H7 (cell line): ENCODE data around the gene AHCYL2. TPM values are rescaled to one million over a fixed set of nuclear protein-coding genes. Genes with fewer than 3 reads are reported as not detected.
"Not testable (repeated sequence)": the region's sequence is repeated elsewhere in the genome, so short reads cannot be mapped to it uniquely, and the experiment has no call there.

Experiments
- DNase-seq: peaks from one replicate; pipeline ENCODE4 v3.0.0; 2012
- H3K27me3 ChIP-seq: 2 replicates; pipeline ENCODE4 v1.6.0; 2011; ENCODE audit warnings: mild to moderate bottlenecking, low read length; ENCODE audit not compliant: control insufficient read depth, insufficient read depth
- H3K36me3 ChIP-seq: replicated peaks from 2 replicates; pipeline ENCODE4 v1.5.1; 2011; ENCODE audit warnings: low read length; ENCODE audit not compliant: control insufficient read depth, insufficient read depth
- H3K4me3 ChIP-seq: 2 replicates; pipeline ENCODE4 v1.5.1; 2011; ENCODE audit warnings: low read depth, mild to moderate bottlenecking, control low read depth, low read length, moderate library complexity; ENCODE audit not compliant: insufficient read depth
- total RNA-seq: library from RNA; depleted of rRNA; stranded (reverse); fragments of >200 nt; shearing (Covaris generic); gene quantifications from 2 replicates; pipeline ENCODE4 v1.2.3, GENCODE V29; 2014

Gene AHCYL2
- total RNA-seq, 1 experiment from 2014 or later = 14.2 TPM

DNA sequence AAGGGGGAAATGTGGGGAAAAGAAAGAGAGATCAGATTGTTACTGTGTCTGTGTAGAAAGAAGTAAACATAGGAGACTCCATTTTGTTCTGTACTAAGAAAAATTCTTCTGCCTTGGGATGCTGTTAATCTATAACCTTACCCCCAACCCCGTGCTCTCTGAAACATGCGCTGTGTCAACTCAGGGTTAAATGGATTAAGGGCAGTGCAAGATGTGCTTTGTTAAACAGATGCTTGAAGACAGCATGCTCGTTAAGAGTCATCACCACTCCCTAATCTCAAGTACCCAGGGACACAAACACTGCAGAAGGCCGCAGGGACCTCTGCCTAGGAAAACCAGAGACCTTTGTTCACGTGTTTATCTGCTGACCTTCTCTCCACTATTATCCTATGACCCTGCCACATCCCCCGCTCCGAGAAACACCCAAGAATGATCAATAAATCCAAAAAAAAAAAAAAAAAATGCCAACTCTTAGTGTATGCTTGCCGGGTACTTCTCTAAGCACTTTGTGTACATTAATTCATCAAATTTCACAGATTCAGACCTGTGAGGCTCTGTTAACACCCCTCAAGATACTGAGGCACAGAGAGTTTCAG lies 7.9 kb upstream of the AHCYL2 start:
- H3K36me3 ChIP-seq, DNase-seq: not testable (repeated sequence)

DNA sequence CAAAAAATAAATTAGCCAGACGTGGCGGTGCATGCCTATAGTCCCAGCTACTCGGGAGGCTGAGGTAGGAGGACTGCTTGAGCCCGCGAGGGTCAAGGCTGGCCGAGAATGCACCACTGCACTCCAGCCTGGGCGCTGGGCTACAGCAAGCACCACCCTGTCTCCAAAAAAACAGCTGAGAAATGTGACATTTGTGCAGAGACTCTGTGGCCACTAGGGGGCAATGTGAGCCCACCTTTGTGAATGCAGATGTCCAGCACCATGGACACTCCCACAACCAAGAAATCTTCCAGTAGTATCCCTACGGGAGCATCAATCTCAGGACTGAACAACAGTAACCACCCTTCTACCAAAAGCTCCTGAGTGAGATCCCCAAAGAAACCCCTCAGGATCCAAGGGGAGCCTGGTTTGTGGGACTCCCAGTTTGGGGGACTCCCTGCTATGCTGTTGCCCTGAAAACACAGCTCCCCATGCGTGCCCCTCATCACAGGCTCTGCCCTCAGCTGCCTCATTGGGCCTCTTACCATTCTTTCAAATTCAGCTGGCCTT lies 6.2 kb upstream of the AHCYL2 start:
- peak; percentile 89 for DNase-seq
- no peaks in the 10 kb centered on the region for H3K27me3 ChIP-seq
- H3K36me3 ChIP-seq = no peaks in the 10 kb centered on the region
- no peak overlapping the region for H3K4me3 ChIP-seq

More for the DNA sequence above, 7.9 kb upstream of the AHCYL2 start:
- H3K4me3 ChIP-seq, H3K27me3 ChIP-seq: not testable (repeated sequence)

DNA sequence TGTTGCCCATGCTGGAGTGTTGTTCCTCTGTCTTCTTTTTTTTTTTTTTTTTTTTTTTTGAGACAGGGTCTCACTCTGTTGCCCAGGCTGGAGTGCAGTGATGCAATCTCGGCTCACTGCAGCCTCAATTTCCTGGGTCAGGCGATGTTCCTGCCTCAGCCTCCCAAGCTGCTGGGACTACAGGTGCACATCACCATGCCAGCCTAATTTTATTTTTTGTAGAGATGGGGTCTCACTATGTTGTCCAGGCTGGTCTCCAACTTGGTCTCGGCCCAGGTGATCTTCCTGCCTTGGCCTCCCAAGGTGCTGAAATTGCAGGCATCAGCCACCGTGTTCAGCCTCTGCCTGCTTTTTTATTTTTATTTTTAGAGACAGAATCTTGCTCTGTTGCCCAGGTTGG lies 5.7 kb upstream of the AHCYL2 start:
- not testable (repeated sequence) for H3K36me3 ChIP-seq, H3K27me3 ChIP-seq, H3K4me3 ChIP-seq, DNase-seq

DNA sequence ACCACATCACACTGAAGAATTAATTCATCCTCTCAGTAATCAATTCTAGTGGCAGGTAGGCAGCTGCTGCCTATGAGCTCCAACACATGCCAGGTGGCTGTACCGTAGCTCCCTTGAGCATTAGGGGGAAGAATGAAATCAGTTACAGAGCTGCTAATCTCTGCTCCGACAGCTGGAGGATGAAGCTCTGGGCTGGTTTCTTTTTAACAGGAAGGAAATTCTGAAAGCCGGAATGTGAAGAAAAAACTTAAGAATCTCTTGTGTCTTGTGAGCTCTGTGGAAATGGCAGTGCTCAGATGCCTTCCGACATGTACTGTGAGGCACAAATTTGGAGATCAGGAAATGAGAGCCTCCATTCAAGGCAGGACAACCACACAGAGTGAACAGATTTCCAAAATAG lies 2.8 kb upstream of the AHCYL2 start:
- Histone ChIP-seq H3K4me3 (no peak overlapping the region), H3K27me3 (no peaks in the 10 kb centered on the region), H3K36me3 (no peaks in the 10 kb centered on the region)
- no peak for DNase-seq

DNA sequence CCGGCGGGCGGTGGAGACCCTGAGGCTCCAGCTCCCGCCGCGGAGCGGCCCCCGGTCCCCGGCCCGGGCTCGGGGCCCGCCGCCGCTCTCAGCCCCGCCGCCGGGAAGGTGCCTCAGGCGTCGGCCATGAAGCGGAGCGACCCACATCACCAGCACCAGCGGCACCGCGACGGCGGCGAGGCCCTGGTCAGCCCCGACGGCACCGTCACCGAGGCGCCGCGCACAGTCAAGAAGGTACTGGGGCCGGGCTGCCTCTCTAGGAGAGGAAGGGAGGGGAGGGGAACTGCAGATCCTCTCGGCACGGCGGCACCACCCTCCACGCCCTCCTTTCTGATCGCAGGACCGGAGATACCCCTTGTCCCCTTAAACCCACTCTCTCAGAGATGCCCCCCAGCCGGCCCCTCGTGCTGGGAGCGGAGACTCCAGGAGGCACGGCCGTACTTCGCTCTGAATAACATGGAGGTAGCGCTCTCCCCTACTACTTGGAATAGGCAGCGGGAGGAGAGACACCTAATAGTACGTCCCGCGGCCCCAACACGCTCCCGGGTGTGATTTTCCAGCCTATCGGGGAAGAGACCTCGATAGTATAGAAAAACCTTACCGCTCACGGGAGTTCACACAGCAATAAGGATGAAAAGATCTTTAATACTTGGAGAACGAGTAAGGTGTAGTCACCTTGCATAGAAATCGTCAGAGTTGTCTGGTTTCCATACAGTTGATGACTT lies 538 bp downstream of the AHCYL2 start:
- H3K27me3 ChIP-seq = no peaks in the 10 kb centered on the region
- H3K4me3 ChIP-seq = peak overlapping the region; percentile 86
- H3K36me3 ChIP-seq = no peaks in the 10 kb centered on the region
- DNase-seq = peak; percentile 78

DNA sequence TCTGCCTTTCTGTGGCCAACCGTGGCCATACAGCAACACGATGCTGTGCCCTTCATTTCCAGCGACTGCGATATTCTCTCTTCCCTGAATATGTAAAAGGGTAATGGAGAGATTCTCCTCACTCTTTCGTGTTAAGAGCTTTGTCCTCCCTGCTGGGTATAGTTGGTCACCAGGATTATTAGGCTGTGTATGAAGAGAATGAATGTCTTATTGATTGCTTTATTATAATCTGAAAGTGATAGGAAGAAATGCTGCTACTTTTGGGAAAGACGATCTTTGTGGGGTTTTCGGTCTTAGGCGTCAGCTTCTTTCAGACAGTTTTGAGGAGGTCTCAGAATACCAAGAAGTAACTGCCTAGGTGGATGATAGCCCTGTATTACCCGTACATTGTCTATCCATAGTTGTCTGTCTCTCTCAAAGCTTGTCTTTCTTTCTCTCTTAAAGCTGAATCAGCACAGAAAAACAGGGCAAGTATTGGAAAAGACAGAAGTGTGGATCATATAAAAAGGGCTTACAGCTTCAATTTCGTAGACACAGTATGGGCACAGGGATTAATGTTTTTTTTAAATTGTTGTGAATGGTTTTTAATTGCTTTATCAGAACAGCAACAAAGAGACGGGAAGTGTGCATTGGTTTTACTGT lies 1.2 kb downstream of the AHCYL2 start:
- no peaks in the 10 kb centered on the region for H3K27me3 ChIP-seq
- no peak for DNase-seq
- H3K36me3 ChIP-seq = no peaks in the 10 kb centered on the region
- H3K4me3 ChIP-seq = peak overlapping the region; percentile 86

DNA sequence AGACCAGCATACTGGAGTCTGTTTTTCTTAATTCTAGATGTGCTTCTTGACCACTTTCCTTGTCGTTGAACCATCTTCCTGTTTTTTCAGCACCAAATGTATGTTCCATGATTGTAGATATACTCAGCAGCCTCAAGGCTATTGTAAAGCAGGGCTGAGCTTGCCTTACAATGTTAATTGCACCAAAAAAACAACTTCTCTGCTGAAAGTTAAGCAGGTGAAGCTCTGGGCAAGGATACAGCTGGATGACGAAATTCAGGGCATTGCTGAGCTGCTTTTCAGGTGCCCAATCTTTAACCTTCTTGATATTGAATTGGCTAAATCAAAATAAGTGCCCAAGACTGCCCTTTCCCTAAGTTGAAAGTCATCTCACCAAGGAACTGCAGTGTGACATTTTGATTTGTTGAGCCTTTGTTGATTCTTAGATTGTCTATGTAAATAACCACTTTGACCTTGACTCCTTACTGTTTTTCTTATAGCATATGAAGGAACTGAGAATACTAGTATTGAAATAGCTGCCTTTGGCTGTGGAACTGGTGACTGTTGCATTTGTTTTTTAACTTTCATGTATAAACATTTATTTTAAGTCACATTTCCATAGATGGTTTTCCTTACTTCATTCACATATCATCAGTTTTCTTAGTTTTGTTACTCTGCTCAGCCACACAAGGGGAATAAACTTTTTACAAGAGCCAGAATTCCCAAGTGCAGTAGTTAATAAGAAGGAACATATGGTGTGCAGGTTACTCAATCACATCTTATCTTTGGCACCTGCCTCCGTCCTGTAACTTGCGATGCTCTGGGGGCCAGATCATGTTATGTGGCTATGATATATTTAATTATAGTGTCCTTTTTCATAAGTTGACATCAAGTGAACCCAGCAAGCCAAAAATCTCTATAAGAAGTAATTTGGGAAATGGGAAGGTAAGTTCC lies 3.1 kb downstream of the AHCYL2 start:
- Histone ChIP-seq H3K27me3 (no peaks in the 10 kb centered on the region), H3K4me3 (no peak overlapping the region), H3K36me3 (no peaks in the 10 kb centered on the region)
- DNase-seq = no peak

DNA sequence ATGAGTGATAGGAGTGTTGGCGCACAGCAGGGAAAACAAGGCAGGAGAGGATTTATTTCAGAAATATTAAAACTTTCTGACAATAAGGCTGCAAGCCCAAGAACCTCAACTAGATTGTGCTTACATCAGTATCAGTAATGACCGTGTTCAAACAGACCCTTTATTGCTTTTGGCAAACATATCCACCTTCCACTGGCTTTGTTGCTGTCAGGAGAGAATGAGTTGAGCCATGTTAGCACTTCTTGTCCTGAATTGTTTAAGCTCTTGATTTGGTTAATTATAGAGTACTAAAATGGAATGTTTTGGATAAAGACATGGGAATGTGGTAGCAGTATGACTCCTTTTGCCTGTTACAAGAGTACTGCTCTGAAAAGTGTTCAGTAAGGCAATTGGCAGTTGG lies 3.8 kb downstream of the AHCYL2 start:
- DNase-seq = no peak
- H3K36me3 ChIP-seq = no peaks in the 10 kb centered on the region
- no peak overlapping the region for H3K4me3 ChIP-seq
- H3K27me3 ChIP-seq = no peaks in the 10 kb centered on the region

DNA sequence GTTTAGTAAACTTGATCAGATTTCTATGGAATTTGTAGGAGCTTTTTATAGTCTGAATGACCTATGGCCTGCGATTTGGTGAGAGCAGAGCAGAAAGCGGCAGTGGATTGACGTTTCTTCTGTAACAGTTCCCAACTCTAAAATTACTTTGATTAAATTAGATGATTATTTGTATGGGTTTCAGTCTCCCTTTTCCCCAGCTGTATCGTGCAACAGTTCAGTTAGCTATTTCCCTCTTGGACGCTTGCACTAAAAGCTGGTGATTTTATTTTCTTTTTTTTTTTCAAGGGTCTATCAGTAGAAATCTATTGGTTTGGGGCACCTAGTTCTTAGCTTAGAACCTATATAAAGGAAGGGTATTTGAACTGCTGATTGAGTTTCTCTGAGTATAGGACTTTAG lies 6.8 kb downstream of the AHCYL2 start:
- H3K4me3 ChIP-seq = no peak overlapping the region
- H3K27me3 ChIP-seq = no peaks in the 10 kb centered on the region
- no peaks in the 10 kb centered on the region for H3K36me3 ChIP-seq
- no peak for DNase-seq

DNA sequence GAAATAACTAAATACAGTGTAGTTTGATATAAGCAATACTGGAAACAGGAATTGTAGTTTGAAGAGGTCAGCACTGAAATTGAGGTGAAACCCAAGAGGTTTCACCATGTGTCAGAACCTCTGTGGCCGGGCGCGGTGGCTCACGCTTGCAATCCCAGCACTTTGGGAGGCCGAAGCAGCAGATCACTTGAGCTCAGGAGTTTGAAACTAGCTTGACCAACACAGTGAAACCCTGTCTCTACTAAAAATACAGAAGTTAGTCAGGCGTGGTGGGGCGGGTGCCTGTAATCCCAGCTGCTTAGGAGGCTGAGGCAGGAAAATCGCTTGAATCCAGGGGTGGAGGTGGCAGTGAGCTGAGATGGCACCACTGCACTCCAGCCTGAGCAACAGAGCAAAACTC lies 13.7 kb downstream of the AHCYL2 start:
- DNase-seq = no peak
- Histone ChIP-seq H3K36me3 (no peaks in the 10 kb centered on the region), H3K4me3 (no peak overlapping the region), H3K27me3 (no peaks in the 10 kb centered on the region)

DNA sequence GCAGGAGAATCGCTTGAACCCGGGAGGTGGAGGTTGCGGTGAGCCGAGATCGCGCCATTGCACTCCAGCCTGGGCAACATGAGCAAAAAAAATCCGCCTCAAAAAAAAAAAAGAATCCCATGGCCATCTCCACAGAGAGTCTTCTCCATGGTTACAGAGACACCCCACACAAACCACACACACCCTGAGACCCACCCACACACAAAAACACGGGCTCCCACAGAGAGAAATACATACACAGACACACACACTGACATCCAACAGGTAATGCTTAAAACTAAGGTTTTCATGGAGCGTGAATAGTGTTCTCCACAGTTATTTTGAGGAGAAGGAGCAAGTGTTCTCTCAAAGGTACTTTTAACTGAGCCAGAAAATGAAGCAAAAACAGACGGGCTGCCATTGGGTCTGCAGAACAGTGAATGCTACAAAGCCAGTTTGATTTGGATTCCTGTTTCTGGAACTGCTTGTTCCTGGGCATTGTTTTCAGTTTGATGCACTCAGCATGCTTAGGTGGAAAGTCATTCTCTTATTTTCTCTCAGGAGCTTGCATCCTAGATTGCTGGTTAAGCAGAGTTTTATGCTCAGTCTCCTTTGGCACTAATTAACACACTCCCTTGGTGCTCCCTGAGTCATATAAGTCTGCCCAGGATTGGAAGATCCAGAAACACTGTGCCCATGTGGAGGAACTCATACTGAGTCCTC lies 15.4 kb downstream of the AHCYL2 start:
- H3K4me3 ChIP-seq = no peak overlapping the region
- no peaks in the 10 kb centered on the region for H3K27me3 ChIP-seq
- no peak for DNase-seq
- no peaks in the 10 kb centered on the region for H3K36me3 ChIP-seq

DNA sequence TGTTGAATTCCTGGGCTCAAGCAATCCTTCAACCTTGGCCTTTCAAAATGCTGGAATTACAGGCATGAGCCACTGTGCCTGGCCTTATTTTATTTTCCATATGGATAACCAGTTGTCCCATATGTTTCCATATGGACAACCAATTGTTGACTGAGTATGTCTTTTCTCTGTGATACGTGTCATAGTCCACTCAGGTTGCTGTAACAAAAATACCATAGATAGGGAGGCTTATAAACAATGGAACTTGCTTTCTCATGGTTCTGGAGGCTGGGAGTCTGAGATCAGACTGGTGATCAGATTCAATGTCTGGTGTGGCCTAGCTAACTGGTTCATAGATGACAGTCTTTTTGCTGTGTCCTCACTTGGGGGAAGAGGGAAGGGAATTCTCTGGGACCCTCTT lies 19.4 kb downstream of the AHCYL2 start:
- no peak for DNase-seq
- Histone ChIP-seq H3K36me3 (no peaks in the 10 kb centered on the region), H3K27me3 (no peaks in the 10 kb centered on the region), H3K4me3 (no peak overlapping the region)

DNA sequence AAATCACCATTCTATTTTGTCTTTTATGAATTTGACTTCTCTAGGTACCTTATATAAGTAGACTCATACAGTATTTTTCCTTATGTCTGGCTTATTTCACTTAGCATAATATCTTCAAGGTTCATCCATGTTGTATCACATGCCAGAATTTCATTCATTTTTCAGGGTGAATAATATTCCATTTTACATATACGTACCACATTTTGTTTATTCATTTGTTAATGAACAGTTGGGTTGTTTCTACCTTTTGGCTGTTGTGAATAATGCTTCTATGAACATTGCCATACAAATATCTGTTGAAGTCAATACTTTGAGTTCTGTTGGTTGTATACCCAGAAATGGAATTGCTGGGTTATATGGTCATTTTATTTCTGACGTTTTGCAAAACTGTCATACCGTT lies 20.7 kb downstream of the AHCYL2 start:
- H3K4me3 ChIP-seq = no peak overlapping the region
- H3K27me3 ChIP-seq = no peaks in the 10 kb centered on the region
- H3K36me3 ChIP-seq = no peaks in the 10 kb centered on the region
- no peak for DNase-seq

DNA sequence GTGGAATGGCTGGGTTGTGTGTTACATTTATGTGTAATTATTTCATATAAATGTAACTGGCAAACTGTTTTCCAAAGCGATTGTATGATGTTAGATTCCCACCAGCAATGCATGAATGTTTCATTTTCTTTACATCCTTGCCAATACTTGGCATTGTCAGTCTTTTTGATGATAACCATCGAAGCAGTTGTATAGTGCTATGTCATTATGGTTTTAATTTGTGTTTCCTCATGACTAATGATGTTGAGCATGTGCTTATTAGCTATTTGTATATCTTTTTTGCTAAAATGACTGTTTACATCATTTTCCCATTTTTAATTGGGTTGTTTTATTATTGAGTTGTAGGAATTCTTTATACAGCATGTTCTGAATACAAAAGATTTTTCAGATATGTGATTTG lies 22.3 kb downstream of the AHCYL2 start:
- no peak for DNase-seq
- Histone ChIP-seq H3K4me3 (no peak overlapping the region), H3K36me3 (no peaks in the 10 kb centered on the region), H3K27me3 (no peaks in the 10 kb centered on the region)
